ENCODE measurements around the gene IQGAP1.

DNA sequence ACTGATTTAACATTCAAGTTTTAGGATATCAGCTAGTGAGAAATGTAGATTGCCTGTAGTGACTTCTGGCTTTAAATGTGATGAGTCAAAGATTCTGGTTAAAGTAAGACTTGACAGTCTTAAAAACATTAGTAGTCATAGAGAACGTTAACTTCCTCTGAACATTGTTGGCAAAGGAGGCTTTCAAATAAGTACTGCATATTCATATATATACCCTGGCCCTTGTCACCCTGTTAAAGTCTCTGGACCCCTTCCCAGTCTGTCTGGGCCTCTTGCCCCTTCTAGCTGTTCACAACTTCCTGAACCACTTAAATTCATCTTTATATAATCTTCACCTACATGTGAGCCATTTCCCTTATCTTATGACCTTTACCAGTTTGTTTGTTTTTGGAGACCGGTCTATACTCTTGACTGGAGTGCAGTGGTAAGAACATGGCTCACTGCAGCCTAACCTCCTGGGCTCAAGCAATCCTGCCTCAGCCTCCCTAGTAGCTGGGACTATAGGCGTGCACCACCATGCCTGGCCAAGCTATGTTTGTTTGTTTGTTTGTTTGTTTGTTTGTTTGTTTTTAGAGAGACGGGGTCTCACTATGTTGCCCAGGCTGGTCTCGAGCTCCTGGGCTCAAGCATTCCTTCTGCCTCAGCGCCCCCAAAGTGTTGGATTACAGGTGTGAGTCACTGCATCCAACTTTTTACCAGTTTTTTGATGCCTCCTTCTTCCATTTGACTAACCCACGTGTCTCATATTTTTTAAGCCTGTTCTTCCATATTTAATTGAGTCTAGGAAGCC lies 77.3 kb downstream of the IQGAP1 start:
- TF ChIP-seq, protein P1, sequence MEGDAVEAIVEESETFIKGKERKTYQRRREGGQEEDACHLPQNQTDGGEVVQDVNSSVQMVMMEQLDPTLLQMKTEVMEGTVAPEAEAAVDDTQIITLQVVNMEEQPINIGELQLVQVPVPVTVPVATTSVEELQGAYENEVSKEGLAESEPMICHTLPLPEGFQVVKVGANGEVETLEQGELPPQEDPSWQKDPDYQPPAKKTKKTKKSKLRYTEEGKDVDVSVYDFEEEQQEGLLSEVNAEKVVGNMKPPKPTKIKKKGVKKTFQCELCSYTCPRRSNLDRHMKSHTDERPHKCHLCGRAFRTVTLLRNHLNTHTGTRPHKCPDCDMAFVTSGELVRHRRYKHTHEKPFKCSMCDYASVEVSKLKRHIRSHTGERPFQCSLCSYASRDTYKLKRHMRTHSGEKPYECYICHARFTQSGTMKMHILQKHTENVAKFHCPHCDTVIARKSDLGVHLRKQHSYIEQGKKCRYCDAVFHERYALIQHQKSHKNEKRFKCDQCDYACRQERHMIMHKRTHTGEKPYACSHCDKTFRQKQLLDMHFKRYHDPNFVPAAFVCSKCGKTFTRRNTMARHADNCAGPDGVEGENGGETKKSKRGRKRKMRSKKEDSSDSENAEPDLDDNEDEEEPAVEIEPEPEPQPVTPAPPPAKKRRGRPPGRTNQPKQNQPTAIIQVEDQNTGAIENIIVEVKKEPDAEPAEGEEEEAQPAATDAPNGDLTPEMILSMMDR (CRISPR knock-in tag; IDR thresholded peaks at IDR 0.05), result no peak
- TF ChIP-seq ATM (IDR thresholded peaks at IDR 0.05; ENCODE audit: borderline replicate concordance) (no peak), ETV5 (CRISPR knock-in tag; IDR thresholded peaks at IDR 0.05; ENCODE audit: borderline replicate concordance) (no peak), HNRNPH1 (optimal IDR thresholded peaks at IDR 0.05; ENCODE audit: low read depth, low read length) (no peak), ZNF788 (CRISPR knock-in tag; IDR thresholded peaks at IDR 0.05; ENCODE audit: borderline replicate concordance) (no peak), SETDB1 (CRISPR knock-in tag; IDR thresholded peaks at IDR 0.05; ENCODE audit: borderline replicate concordance) (no peak)

Data from HepG2 (cell line).